Measurements from ENCODE around the gene EID3. TPM values are rescaled to one million over a fixed set of nuclear protein-coding genes. Genes with fewer than 3 reads are reported as not detected.
"Not testable (repeated sequence)": the region's sequence is repeated elsewhere in the genome, so short reads cannot be mapped to it uniquely, and the experiment has no call there.

The EID3 gene
- polyA plus RNA-seq, 12 donors = 2.3 to 6.2 (median 3.0) TPM; not detected in 2

DNA sequence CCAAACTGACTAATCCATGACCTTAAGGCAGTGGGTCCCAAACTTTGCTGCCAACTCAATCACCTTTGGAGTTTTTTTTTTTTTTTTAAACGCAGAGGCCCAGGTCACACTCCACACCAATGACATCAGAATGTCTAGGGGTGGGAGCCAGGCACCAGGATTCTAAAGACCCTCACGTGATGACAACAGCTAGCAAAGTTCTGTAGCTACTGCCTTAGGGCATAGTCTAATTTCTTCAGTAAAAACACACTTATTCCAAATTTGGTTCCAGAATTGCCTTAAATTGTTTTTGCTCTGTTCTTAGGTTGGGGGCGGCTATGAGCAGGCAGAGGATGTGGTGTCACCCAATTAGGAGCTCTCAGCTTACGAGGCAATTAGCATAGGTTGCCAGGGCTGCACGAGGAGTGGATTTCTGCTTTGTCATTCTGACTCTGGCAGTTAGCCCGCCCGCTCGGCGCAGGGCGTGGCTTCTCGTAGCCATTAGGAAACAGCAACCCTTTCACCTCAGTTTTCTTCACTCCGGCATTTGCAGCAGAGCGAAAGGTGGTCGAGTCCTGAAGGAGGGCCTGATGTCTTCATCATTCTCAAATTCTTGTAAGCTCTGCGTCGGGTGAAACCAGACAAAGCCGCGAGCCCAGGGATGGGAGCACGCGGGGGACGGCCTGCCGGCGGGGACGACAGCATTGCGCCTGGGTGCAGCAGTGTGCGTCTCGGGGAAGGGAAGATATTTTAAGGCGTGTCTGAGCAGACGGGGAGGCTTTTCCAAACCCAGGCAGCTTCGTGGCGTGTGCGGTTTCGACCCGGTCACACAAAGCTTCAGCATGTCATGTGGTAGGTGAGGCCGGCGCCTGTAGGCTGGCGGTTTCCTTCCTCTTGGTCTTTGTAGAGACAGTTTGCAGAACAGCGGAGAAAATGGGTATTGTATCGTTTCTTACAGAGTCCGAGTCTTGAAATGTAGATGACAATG lies 16.7 kb upstream of the EID3 start:
- DNase-seq = peak; percentile 94

GRCh38 chr12:104288635-104289274 lies 14.8 kb upstream of the EID3 start:
- peak; percentile 86 for DNase-seq

DNA sequence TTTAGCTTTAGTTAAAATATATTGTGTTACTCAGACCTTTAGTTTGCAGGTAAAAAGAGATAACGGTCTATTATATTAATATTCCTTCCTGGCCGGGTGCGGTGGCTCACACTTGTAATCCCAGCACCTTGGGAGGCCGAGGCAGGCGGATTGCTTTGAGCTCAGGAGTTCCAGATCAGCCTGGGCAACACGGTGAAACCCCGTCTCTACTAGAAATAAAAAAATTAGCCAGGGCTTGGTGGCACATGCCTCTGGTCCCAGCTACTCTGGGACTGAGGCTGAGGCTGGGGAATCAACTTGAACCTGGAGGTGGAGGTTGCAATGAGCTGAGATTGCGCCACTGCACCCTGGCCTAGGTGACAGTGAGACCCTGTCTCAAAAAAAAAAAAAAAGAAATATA lies 13.2 kb upstream of the EID3 start:
- DNase-seq = no peak

DNA sequence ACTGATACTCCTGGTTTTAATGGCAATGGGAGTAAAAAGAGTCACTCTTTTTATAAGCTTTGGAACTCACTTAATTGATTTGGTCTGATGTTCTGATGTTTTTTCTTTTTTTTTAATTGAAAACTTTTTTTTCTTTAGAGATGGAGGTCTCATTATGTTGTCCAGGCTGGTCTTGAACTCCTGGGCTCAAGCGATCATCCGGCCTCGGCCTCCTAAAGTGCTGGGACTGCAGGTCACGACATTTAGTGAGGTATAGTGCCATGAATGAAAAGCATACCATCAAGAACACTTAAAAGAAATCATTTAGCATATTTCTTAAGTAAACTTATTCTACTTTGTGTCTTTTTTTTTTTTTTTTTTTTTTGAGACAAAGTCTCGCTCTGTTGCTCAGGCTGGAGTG lies 12.7 kb upstream of the EID3 start:
- DNase-seq = no peak

DNA sequence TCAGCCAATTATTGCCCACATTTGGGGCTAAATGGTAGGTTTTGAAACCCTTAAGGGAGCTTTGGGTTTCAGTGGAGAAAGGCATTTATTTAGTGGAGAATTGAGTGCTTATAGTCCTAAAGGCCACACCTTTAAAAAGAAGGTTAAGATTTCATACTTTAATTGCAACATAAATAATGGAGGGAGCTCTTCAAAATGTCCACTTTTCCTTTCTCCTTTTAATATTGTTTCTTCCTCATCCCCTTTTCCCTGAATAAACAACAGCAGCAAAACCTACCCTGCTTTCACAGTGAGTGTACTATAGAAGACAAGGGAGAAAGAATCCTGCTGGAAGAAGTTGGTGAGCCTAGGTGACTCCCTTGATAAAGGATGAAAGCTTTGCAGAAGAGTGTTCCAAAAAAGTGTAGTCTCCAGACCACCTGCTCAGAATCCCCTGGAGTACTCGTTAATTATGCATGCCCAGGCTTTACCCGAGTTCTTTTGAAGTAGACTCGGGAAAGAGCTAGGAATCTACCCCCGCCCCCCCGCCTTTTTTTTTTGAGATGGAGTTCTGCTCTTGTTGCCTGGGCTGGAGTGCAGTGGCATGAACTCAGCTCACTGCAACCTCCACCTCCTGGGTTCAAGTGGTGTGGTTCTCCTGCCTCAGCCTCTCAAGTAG lies 11.5 kb upstream of the EID3 start:
- DNase-seq = no peak

- no peak for DNase-seq
These were observed 10.4 kb upstream of the EID3 start for GRCh38 chr12:104292872-104293794.

- not testable (repeated sequence) for DNase-seq
These were observed 9.2 kb upstream of the EID3 start for GRCh38 chr12:104294158-104294859.

DNA sequence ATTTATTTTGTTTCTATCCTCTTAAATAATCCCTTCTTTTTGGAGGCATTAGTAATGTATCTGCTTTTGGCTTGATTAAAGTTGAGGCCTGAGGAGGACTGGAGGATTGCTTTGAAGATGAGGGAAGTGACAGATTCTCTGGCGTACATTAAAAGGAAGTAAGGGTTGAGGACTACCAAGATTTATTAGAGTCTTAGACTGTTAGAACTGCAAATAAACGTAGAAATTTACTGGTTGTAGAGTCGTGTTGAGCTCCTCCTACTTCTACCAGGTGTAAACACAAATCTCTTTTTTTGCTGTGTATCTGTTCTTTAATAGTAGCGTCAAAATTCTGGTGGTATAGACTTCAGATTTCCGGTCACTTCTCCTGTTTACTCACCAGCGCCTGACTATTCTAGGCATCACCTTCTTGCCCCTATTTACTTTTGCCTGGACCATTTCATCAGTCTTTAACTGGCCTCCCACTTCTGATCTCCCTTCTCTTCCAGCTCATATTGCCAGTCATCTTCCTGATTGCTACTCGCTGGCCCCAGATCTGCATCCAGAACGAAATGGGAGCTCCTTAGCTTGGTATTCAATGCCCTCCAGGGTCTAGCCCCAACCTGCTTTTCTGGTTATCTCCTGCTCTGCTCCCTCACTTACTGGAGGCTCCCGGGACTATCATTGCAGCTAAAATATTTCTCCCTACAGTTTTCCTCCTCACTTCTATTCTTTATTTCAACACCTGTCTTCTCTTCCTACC lies 8.4 kb upstream of the EID3 start:
- no peak for DNase-seq

- DNase-seq = no peak
These were observed 7.6 kb upstream of the EID3 start for GRCh38 chr12:104295954-104296353.

GRCh38 chr12:104296718-104297117 lies 6.8 kb upstream of the EID3 start:
- no peak for DNase-seq

GRCh38 chr12:104297477-104298113 lies 5.9 kb upstream of the EID3 start:
- no peak for DNase-seq

DNA sequence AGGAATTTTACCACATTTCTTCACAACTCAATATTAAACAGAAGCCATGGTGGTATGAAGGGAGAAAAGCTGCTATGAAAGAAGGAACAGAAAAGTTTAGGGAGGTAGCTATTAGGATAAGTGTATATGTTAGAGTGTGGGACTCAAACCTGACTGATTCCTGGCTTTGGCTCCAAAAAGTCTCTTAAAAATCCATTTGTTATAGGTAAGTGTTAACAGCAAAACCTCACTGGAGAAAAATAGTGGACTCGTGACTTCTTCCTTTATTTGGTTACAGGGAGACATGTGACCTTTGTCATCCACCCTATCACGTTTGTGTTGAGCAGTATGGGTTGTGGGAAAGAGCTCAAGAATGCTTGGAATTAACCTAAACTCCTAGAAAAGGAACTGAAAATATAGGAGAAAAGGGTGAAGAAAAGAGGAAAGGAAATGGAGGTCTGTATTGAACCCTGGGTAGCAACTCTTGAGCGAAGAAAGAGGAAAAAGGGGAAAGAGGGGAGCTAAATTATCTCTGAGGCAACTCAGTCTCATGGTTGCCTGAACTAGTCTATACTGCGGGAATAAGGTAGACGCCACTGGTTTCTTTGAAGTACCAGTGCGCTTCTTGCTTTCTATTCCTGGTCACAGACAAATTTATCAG lies 3.6 kb upstream of the EID3 start:
- DNase-seq = no peak

DNA sequence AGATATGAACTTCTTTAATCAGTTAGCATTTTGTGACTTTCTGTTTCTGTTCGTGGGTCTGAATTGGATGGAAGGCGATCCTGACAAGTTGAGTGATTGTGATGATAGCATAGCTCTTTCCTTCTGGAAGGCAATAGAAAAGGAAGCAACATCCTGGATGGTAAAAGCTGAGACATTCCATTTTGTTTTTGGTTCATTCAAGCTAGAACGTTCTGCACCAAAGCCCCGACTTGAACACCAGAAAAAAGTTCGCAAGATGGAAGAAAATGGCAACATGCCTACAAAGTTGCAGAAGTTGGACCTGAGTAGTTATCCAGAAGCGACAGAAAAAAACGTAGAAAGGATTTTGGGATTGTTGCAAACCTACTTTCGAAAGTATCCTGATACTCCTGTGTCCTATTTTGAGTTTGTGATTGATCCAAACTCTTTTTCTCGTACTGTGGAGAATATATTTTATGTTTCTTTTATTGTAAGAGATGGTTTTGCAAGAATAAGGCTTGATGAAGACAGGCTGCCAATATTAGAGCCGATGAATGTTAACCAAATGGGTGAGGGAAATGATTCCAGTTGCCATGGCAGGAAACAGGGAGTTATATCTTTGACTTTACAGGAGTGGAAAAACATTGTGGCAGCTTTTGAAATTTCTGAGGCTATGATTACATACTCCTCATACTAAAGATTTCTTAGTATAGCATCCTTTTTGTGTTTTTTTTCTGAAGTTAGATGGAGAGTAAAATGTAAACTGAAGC lies 896 bp downstream of the EID3 start:
- DNase-seq = no peak

- no peak for DNase-seq
These were observed 1.8 kb downstream of the EID3 start for GRCh38 chr12:104305349-104305748.

DNA sequence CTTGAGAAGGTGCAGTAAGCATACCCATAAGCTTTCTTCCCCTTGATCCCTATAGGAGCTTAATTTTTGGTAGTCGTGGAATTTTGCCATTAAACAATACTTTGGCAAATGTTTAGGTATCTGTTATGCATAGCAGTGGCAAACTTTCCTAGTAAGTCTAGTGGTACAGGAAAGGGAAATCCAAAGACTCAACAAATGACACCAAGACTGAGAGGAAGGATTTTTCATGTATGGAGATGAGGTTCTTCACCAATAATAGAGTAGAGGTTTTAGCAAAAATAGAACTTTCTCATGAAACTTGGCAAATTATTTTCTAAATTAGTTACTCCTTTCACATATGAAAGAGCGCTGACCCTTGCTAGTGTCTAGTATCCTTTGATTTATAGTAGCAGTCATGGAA lies 2.8 kb downstream of the EID3 start:
- no peak for DNase-seq

- DNase-seq = no peak
These were observed 3.6 kb downstream of the EID3 start for GRCh38 chr12:104306943-104307654.

DNA sequence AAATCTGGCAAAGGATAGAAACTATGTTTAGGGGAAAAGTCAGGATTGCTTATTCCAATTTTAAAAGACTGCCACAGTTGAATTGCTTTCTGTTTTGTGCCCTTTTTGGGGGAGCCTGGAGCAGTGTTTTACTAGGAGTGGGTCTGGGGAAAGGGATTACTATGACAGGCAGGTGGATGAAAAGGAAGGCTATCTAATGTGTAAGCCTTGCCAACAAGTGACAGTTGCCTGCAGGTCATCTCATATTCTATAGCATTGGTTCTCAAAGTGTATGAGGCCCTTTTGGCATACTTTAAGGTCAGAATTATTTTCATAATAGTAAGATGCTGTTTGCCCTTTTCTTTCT lies 4.1 kb downstream of the EID3 start:
- no peak for DNase-seq

All from muscle of arm (tissue), 12 donors.